ENCODE data around the gene GFI1B. TPM values are rescaled to one million over a fixed set of nuclear protein-coding genes. Genes with fewer than 3 reads are reported as not detected.

The GFI1B gene
- total RNA-seq, 2 donors from 2014 or later, result not detected

DNA sequence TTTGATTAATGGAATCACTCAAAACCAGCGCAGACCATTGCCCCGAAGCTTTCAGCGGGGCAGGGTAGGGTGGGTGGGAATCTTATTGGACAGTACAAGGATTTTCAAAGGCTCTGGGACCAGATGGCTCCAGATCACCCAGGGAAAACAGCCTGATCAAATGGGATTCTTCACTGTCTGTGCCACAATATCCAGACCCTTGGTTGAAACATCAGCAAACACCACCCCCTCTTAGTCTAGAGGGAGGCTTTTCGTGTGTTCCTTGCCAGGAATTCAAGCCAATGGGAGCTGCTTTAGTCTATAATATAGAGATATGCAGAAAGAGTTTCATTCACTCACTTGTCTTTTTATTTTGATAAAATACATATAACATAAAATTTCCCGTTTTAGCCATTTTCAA lies 1.7 kb downstream of the GFI1B start:
- peaks cover 5% of the 10 kb centered on the region for H3K4me1 ChIP-seq
- ATAC-seq, result no peak
- no peaks in the 10 kb centered on the region for H3K36me3 ChIP-seq (replicated peaks in 1 of 2; ENCODE audit: insufficient read depth in 1 of 2, low read depth in 2 of 2)
- DNase-seq, result no peak
- H3K27ac ChIP-seq, result no peak overlapping the region
- no peak overlapping the region for H3K4me3 ChIP-seq
- intact Hi-C loops (cut with DNase I), result no loop called here
- no peaks in the 10 kb centered on the region for H3K27me3 ChIP-seq
- no peak for TF ChIP-seq POLR2A (IDR thresholded peaks at IDR 0.05)
- TF ChIP-seq, protein P1, sequence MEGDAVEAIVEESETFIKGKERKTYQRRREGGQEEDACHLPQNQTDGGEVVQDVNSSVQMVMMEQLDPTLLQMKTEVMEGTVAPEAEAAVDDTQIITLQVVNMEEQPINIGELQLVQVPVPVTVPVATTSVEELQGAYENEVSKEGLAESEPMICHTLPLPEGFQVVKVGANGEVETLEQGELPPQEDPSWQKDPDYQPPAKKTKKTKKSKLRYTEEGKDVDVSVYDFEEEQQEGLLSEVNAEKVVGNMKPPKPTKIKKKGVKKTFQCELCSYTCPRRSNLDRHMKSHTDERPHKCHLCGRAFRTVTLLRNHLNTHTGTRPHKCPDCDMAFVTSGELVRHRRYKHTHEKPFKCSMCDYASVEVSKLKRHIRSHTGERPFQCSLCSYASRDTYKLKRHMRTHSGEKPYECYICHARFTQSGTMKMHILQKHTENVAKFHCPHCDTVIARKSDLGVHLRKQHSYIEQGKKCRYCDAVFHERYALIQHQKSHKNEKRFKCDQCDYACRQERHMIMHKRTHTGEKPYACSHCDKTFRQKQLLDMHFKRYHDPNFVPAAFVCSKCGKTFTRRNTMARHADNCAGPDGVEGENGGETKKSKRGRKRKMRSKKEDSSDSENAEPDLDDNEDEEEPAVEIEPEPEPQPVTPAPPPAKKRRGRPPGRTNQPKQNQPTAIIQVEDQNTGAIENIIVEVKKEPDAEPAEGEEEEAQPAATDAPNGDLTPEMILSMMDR (IDR thresholded peaks at IDR 0.05), result no peak
- no peaks in the 10 kb centered on the region for H3K9me3 ChIP-seq
- 59 to 72% methylated on average over 5 of the region's 5 CpGs for WGBS, 2 donors

- H3K27ac ChIP-seq, result no peak overlapping the region
- H3K27me3 ChIP-seq, result no peaks in the 10 kb centered on the region
- no peak for DNase-seq
- no peak for ATAC-seq
- H3K36me3 ChIP-seq (replicated peaks in 1 of 2; ENCODE audit: insufficient read depth in 1 of 2, low read depth in 2 of 2), result no peaks in the 10 kb centered on the region
- 29 to 42% methylated on average over 8 of the region's 8 CpGs for WGBS, 2 donors
- TF ChIP-seq, protein P1 (IDR thresholded peaks at IDR 0.05), result no peak
- TF ChIP-seq POLR2A (IDR thresholded peaks at IDR 0.05), result no peak
- H3K4me1 ChIP-seq, result peaks cover 5% of the 10 kb centered on the region
- intact Hi-C loops (cut with DNase I), result no loop called here
- no peak overlapping the region for H3K4me3 ChIP-seq
- H3K9me3 ChIP-seq, result no peaks in the 10 kb centered on the region
These were observed 4.0 kb downstream of the GFI1B start for GRCh38 chr9:132982458-132982857.

DNA sequence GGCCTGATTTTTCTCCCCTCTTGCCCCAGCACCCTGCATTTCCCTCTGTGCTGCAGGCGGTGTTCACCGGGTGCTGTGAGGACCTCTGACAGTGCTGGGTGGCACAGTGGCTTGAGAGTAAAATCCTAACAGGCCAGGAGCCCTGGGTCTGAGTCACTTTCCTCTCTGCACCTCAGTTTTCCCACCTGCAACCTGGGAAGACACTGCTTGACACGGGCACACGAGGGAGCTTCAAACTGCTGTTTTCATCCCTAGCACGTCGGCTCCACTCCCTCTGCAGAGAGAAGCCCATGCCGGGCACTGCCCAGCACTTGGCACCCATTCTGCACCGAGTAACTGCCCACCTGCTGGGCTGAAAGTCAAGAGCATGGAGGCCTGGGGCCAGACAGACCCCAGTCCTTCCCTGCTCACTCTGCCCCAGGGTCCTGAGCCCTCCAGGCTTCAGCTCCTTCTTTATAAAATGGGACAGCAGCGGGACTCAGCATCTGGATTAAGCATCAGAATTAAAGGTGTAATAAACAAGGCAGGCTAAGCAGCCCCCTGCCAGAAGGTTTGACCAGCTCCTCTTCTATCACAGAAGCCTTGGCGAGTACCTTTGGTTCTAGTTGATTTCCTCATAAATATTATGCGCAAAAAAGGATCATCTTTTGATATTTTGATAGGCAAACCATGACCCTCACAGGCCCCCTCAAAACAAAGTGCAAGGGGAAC lies 5.2 kb downstream of the GFI1B start:
- H3K9me3 ChIP-seq, result no peaks in the 10 kb centered on the region
- WGBS, 2 donors, result 83 to 88% methylated on average over 11 of the region's 11 CpGs
- H3K36me3 ChIP-seq (replicated peaks in 1 of 2; ENCODE audit: insufficient read depth in 1 of 2, low read depth in 2 of 2), result no peaks in the 10 kb centered on the region
- H3K4me1 ChIP-seq, result peaks cover 5% of the 10 kb centered on the region
- no peak overlapping the region for H3K27ac ChIP-seq
- TF ChIP-seq, protein P1 (IDR thresholded peaks at IDR 0.05), result no peak
- no peak for TF ChIP-seq POLR2A (IDR thresholded peaks at IDR 0.05)
- H3K4me3 ChIP-seq, result no peak overlapping the region
- no peaks in the 10 kb centered on the region for H3K27me3 ChIP-seq
- intact Hi-C loops (cut with DNase I), result no loop called here
- no peak for DNase-seq
- ATAC-seq, result no peak

DNA sequence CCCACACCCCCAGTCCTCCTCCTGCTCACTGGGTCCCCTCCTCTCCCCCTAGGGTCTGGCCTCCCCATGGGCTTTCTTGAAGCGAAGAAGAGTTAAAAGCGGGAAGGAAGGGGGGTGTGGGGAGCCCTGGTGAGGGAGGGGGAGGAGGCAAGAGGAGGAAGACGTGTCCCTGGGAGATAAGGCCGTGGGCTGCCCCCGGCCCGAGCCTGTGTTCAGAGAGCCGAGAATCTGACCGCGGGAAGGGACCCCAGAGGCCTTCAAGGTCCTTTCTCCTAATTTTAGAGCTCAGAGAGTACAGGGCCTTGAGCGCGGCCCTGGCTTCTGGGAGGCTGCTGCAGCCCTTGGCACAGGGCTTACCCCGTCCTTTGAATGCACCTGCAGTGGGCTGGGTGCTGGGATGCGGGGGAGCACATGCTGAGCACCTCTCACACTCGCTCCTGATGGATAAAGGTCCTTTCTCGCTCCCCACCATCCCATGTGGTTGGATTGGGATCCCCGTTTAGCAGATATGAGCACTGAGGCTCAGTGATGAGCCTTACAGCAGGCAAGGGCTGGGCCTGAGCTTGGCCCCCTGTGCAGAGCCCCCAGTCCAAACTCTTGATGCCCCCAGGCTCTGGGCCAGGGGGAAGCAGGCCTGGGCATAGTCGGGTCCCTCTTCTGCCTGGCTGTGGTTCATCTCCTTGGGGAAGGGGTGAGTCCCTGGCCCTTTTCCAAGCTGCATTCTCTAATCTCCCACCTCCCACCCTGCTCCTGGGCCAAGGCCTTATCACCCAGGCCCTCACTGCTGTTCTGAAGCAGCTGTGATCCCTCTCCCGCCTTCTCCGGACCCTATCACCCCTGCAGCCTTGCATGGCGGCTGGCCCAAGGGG lies 5.9 kb downstream of the GFI1B start:
- DNase-seq, result no peak
- Histone ChIP-seq H3K27ac (no peak overlapping the region), H3K4me3 (no peak overlapping the region), H3K4me1 (peaks cover 5% of the 10 kb centered on the region), H3K9me3 (no peaks in the 10 kb centered on the region), H3K36me3 (replicated peaks in 1 of 2; ENCODE audit: insufficient read depth in 1 of 2, low read depth in 2 of 2) (no peaks in the 10 kb centered on the region), H3K27me3 (no peaks in the 10 kb centered on the region)
- no peak for ATAC-seq
- no peak for TF ChIP-seq POLR2A (IDR thresholded peaks at IDR 0.05)
- TF ChIP-seq, protein P1 (IDR thresholded peaks at IDR 0.05), result no peak
- 58 to 66% methylated on average over 12 to 20 of the region's 20 CpGs for WGBS, 2 donors
- intact Hi-C loops (cut with DNase I), result no loop called here
